GM18508 (cell line): ENCODE measurements around the gene IL11.

Experiments used
- ATAC-seq: cut with Tn5 transposase; IDR thresholded peaks from one replicate; pipeline ENCODE4 v1.9.1; 2021; ENCODE audit warnings: moderate number of reproducible peaks; ENCODE audit not compliant: insufficient read depth, unreplicated experiment

IL11 gene

GRCh38 chr19:55391702-55392615 is 21.7 kb upstream of the IL11 start:
- ATAC-seq = no peak

- ATAC-seq = no peak
These were observed 21.0 kb upstream of the IL11 start for GRCh38 chr19:55391191-55391670.

GRCh38 chr19:55390461-55390880 is 20.2 kb upstream of the IL11 start:
- no peak for ATAC-seq

GRCh38 chr19:55389386-55390317 is 19.4 kb upstream of the IL11 start:
- ATAC-seq = no peak

- no peak for ATAC-seq
These were observed 17.7 kb upstream of the IL11 start for GRCh38 chr19:55387736-55388497.

- ATAC-seq = no peak
These were observed 16.3 kb upstream of the IL11 start for GRCh38 chr19:55386493-55386971.

GRCh38 chr19:55385724-55386492 is 15.6 kb upstream of the IL11 start, which contains the start of gene RPL28:
TSS of gene RPL28 (plus strand) at chr19:55385932. CDS start at chr19:55386358, 426 bp downstream.
- ATAC-seq = peak; percentile 65

- ATAC-seq = peak; percentile 31
These were observed 14.9 kb upstream of the IL11 start for GRCh38 chr19:55384920-55385723.

- ATAC-seq = no peak
These were observed 14.1 kb upstream of the IL11 start, which contains the start of gene TMEM238 for GRCh38 chr19:55384131-55384919. TSS of gene TMEM238 (minus strand) at chr19:55384292. CDS start at chr19:55384259, 33 bp downstream.

GRCh38 chr19:55383279-55384130 is 13.2 kb upstream of the IL11 start:
- no peak for ATAC-seq

- no peak for ATAC-seq
These were observed 12.3 kb upstream of the IL11 start for GRCh38 chr19:55382522-55383054.

- no peak for ATAC-seq
These were observed 11.8 kb upstream of the IL11 start for GRCh38 chr19:55382013-55382412.

GRCh38 chr19:55379174-55379573 is 8.9 kb upstream of the IL11 start:
- no peak for ATAC-seq

GRCh38 chr19:55377356-55378131 is 7.3 kb upstream of the IL11 start:
- no peak for ATAC-seq

GRCh38 chr19:55376241-55376933 is 6.1 kb upstream of the IL11 start, which contains the start of gene TMEM190:
TSS of gene TMEM190 (plus strand) at chr19:55376826. CDS start at chr19:55376854, 28 bp downstream.
- no peak for ATAC-seq
